Endothelial cell (in vitro differentiated cells): ENCODE data around the gene NR1H2. TPM values are rescaled to one million over a fixed set of nuclear protein-coding genes. Genes with fewer than 3 reads are reported as not detected.

Experiments used
- DNase-seq: peaks from one replicate; pipeline ENCODE4 v3.0.0; 2021; ENCODE audit warnings: low spot score
- H3K27ac Mint-ChIP-seq: one replicate; pipeline ENCODE4 v1.8.0; 2021; ENCODE audit warnings: mixed read lengths, inconsistent platforms; ENCODE audit not compliant: unreplicated experiment
- H3K27me3 Mint-ChIP-seq: one replicate; pipeline ENCODE4 v1.8.0; 2021; ENCODE audit warnings: mild to moderate bottlenecking, moderate library complexity, mixed read lengths, inconsistent platforms; ENCODE audit not compliant: unreplicated experiment
- H3K36me3 Mint-ChIP-seq: one replicate; pipeline ENCODE4 v1.8.0; 2021; ENCODE audit warnings: mild to moderate bottlenecking, low read depth, mixed read lengths, inconsistent platforms; ENCODE audit not compliant: unreplicated experiment
- H3K4me1 Mint-ChIP-seq: one replicate; pipeline ENCODE4 v1.8.0; 2021; ENCODE audit warnings: mild to moderate bottlenecking, mixed read lengths, inconsistent platforms; ENCODE audit not compliant: unreplicated experiment
- H3K4me3 Mint-ChIP-seq: one replicate; pipeline ENCODE4 v1.8.0; 2021; ENCODE audit warnings: mild to moderate bottlenecking, mixed read lengths, inconsistent platforms; ENCODE audit not compliant: unreplicated experiment
- H3K9me3 Mint-ChIP-seq: one replicate; pipeline ENCODE4 v1.8.0; 2021; ENCODE audit warnings: mixed read lengths, inconsistent platforms; ENCODE audit not compliant: unreplicated experiment
- total RNA-seq: library from RNA; stranded (reverse); fragmentation: NEBNext Ultra II Directional; extraction: Animal tissue kit (Norgen Biotek cat#: 25700); gene quantifications from one replicate; pipeline ENCODE4 v1.2.1, GENCODE V29; 2021; ENCODE audit not compliant: unreplicated experiment
- TF ChIP-seq, protein P1 (sequence below): fragments of 200-600 bp; sonication (generic); IDR thresholded peaks from one replicate; pipeline ENCODE4 v1.5.0; 2021; ENCODE audit warnings: antibody characterized with exemption; ENCODE audit not compliant: unreplicated experiment

Gene NR1H2
- total RNA-seq, 1 donor from 2014 or later: 21.6 TPM

DNA sequence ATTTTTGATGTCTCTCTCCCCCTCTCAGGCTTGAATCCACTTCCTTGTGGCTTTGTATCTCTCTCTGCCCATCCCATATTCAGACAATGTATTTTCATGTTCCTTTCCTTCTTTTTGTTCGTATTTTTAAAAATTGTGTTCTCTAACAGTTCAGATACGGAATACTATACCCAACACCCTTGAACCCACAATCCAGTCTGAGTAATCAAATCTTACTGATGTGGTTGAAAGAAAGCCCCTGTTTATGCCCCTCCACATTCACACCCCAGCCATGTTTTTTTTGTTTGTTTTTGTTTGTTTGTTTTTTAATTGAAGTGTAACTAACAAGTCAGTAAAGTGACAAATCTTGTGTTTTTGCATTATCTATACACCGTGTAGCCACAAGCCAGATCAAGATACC is 43.9 kb downstream of the NR1H2 start:
- Mint-ChIP-seq H3K27ac (no peak overlapping the region), H3K36me3 (peaks cover 8% of the 10 kb centered on the region), H3K4me3 (no peak overlapping the region)

DNA sequence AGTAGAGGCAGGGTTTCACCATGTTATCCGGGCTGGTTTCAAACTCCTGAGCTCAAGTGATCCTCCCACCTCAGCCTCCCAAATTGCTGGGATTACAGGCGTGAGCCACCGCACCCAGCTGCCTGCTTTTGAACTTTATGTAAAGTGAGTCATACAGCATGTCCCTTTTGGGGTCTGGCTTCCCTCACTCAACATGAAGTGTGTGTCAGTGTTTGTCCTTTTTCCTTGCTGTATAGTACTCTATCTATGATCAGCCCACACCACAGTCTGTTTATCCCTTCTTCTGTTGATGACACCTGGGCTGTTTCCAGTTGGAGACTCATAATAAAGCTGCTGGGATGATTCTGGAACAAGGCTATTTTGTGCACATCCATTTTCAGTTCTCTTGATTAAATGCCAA is 44.6 kb downstream of the NR1H2 start:
- Mint-ChIP-seq H3K4me3 (no peak overlapping the region), H3K27me3 (peaks cover 20% of the 10 kb centered on the region), H3K4me1 (peaks cover 11% of the 10 kb centered on the region), H3K36me3 (peaks cover 8% of the 10 kb centered on the region), H3K9me3 (no peaks in the 10 kb centered on the region), H3K27ac (no peak overlapping the region)
- TF ChIP-seq, protein P1, sequence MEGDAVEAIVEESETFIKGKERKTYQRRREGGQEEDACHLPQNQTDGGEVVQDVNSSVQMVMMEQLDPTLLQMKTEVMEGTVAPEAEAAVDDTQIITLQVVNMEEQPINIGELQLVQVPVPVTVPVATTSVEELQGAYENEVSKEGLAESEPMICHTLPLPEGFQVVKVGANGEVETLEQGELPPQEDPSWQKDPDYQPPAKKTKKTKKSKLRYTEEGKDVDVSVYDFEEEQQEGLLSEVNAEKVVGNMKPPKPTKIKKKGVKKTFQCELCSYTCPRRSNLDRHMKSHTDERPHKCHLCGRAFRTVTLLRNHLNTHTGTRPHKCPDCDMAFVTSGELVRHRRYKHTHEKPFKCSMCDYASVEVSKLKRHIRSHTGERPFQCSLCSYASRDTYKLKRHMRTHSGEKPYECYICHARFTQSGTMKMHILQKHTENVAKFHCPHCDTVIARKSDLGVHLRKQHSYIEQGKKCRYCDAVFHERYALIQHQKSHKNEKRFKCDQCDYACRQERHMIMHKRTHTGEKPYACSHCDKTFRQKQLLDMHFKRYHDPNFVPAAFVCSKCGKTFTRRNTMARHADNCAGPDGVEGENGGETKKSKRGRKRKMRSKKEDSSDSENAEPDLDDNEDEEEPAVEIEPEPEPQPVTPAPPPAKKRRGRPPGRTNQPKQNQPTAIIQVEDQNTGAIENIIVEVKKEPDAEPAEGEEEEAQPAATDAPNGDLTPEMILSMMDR: no peak
- no peak for DNase-seq

More for the DNA sequence above, 43.9 kb downstream of the NR1H2 start:
- Mint-ChIP-seq H3K4me1 (peaks cover 11% of the 10 kb centered on the region), H3K27me3 (peaks cover 18% of the 10 kb centered on the region), H3K9me3 (no peaks in the 10 kb centered on the region)
- TF ChIP-seq, protein P1: no peak
- no peak for DNase-seq

DNA sequence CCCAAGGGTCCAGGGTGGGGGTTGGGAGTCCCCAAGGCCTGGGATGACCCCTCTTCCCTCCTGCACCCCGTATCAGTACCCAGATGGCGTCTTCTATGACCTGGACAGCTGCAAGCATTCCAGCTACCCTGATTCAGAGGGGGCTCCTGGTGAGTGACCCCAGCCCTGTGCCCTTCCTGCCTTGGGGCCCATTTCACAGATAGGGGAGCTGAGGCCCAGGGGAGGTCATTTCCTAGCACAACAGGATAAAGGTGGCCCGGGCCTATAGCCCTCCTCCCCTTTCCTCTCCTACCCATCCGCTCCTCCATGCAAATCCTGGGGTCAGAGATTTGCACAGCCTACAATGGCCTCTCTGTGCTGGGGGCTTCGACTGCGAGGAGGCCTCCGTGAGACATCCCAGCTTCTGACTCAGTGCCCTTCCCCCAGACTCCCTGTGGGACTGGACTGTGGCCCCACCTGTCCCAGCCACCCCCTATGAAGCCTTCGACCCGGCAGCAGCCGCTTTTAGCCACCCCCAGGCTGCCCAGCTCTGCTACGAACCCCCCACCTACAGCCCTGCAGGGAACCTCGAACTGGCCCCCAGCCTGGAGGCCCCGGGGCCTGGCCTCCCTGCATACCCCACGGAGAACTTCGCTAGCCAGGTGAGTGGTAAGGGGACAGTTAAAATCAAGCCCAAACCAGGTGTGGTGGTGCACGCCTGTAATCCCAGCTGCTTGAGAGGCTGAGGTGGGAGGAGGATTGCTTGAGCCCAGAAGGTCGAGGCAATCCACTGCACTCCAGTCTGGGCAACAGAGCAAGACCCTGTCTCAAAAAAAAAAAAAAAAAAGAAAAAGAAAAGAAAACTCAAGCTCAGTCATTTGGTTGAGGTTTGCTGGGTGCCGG is 46.4 kb downstream of the NR1H2 start:
- TF ChIP-seq, protein P1: no peak
- Mint-ChIP-seq H3K9me3 (no peaks in the 10 kb centered on the region), H3K4me1 (peaks cover 11% of the 10 kb centered on the region), H3K4me3 (no peak overlapping the region), H3K27me3 (peaks cover 20% of the 10 kb centered on the region), H3K27ac (no peak overlapping the region), H3K36me3 (peaks cover 8% of the 10 kb centered on the region)
- no peak for DNase-seq

DNA sequence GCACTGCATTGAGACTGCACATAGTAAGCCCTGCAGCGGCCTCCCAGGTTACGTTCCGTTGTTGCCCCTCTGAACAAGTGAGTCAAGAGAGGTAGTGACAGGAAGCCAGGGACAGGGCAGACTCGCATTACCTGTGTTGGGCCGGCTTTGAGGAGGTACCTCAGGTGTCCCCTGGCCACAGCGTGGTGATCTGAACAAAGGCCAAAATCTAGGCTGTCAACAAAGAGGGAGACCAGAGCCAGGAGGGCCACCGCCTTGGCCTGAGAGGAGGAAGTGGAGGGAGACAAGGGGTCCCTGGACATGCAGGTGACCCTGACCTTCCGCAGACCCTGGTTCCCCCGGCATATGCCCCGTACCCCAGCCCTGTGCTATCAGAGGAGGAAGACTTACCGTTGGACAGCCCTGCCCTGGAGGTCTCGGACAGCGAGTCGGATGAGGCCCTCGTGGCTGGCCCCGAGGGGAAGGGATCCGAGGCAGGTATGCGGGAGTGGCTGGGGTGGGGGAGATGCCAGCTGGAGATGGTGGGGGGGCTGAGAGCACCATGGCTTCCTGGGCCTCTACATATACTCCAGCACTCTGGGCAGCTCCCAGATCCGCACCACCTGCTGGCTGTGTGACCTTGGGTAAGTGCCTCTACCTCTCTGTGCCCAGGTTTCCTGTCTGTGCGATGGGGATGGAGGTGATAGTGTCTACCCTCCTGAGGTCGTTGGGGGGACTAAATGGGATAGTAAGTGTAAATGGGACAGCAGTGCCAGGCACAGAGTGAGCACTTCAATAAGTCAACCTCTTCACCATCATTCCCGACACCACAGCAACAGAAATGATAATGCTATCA is 47.2 kb downstream of the NR1H2 start:
- Mint-ChIP-seq H3K27me3 (peaks cover 18% of the 10 kb centered on the region), H3K4me3 (no peak overlapping the region), H3K36me3 (peaks cover 8% of the 10 kb centered on the region), H3K27ac (peak overlapping the region; percentile 38), H3K4me1 (peaks cover 11% of the 10 kb centered on the region), H3K9me3 (no peaks in the 10 kb centered on the region)
- TF ChIP-seq, protein P1: no peak
- no peak for DNase-seq

DNA sequence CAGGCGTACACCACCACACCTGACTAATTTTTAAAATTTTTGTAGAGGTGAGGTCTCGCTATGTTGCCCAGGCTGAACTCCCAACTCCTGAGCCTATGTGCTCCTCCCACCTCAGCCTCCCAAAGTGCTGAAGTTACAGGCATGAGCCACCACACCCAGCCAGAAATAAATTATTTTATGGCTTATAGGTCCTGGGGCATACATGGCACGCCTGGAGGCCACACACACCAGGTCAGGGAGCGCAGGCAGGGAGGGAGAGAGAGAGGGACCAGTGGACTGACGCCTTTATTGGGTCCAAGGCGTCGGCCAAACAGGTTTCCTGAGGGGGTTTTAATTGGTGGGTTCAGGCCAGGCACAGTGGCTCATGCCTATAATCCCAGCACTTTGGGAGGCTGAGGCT is 49.3 kb downstream of the NR1H2 start:
- no peak overlapping the region for H3K4me3 Mint-ChIP-seq

More for the DNA sequence above, 49.3 kb downstream of the NR1H2 start:
- Mint-ChIP-seq H3K4me1 (no peaks in the 10 kb centered on the region), H3K27ac (no peak overlapping the region), H3K36me3 (no peaks in the 10 kb centered on the region), H3K9me3 (no peaks in the 10 kb centered on the region), H3K27me3 (peaks cover 13% of the 10 kb centered on the region)
- DNase-seq: no peak
- TF ChIP-seq, protein P1: no peak
